Measurements from ENCODE around the gene EZH2.

EZH2 gene

GRCh38 chr7:148883266-148884048, 634 bp downstream of the EZH2 start:
- Histone ChIP-seq H3K27ac (ENCODE audit: low read depth, low read length) (peak overlapping the region; percentile 37), H3K9me3 (ENCODE audit: control insufficient read depth in 5 of 5, low read length in 5 of 5) (no peaks in the 10 kb centered on the region), H3K4me3 (ENCODE audit: low read depth in 1 of 5, low read length in 5 of 5) (peak overlapping the region; percentile 74 to 83 (median 76)), H3K9ac (ENCODE audit: low read length in 5 of 5) (peak overlapping the region; percentile 56 to 86 (median 84)), H3K27me3 (ENCODE audit: control insufficient read depth in 5 of 5, insufficient read depth in 4 of 5, low read length in 5 of 5) (peaks cover 0 to 3% (median 0%) of the 10 kb centered on the region in 5 donors), H3K36me3 (ENCODE audit: control insufficient read depth in 5 of 5, insufficient read depth in 5 of 5, low read length in 5 of 5) (no peaks in the 10 kb centered on the region), H3K4me1 (ENCODE audit: control insufficient read depth in 5 of 5, insufficient read depth in 5 of 5, low read length in 5 of 5) (peaks cover 2 to 13% (median 9%) of the 10 kb centered on the region in 5 donors)

DNA sequence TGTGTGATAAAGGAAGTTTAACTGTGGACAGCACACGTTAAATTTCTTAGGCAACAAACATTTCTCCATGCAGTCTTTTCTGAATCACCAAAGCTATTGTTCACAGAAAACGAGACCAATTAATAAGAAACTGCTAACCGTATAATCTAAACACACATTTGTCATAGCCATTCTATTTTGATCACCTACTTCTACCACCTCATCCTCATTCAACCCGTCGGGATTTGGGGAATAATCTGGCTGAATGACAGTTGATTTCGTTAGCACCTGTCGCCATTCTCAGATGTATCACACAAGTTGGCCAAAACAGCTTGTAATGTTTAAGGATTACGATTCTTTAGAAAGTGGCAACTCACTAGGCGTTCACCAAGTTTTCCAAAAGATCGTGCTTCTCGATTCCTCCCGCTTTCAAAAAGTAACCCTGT, 1.2 kb downstream of the EZH2 start:
- Histone ChIP-seq H3K4me1 (ENCODE audit: control insufficient read depth in 5 of 5, insufficient read depth in 5 of 5, low read length in 5 of 5) (peaks cover 2 to 13% (median 9%) of the 10 kb centered on the region in 5 donors), H3K36me3 (ENCODE audit: control insufficient read depth in 5 of 5, insufficient read depth in 5 of 5, low read length in 5 of 5) (no peaks in the 10 kb centered on the region), H3K27ac (ENCODE audit: low read depth, low read length) (peak overlapping the region; percentile 37), H3K4me3 (ENCODE audit: low read depth in 1 of 5, low read length in 5 of 5) (peak overlapping the region; percentile 74 to 83 (median 76)), H3K27me3 (ENCODE audit: control insufficient read depth in 5 of 5, insufficient read depth in 4 of 5, low read length in 5 of 5) (peaks cover 0 to 3% (median 0%) of the 10 kb centered on the region in 5 donors), H3K9me3 (ENCODE audit: control insufficient read depth in 5 of 5, low read length in 5 of 5) (no peaks in the 10 kb centered on the region), H3K9ac (ENCODE audit: low read length in 5 of 5) (peak overlapping the region; percentile 46 to 86 (median 84))

GRCh38 chr7:148882192-148882591, 1.9 kb downstream of the EZH2 start:
- H3K36me3 ChIP-seq (ENCODE audit: control insufficient read depth in 5 of 5, insufficient read depth in 5 of 5, low read length in 5 of 5) = no peaks in the 10 kb centered on the region
- no peak overlapping the region for H3K27ac ChIP-seq (ENCODE audit: low read depth, low read length)
- H3K9me3 ChIP-seq (ENCODE audit: control insufficient read depth in 5 of 5, low read length in 5 of 5) = no peaks in the 10 kb centered on the region
- no peak overlapping the region for H3K9ac ChIP-seq (ENCODE audit: low read length in 5 of 5)
- no peak overlapping the region for H3K4me3 ChIP-seq (ENCODE audit: low read depth in 1 of 5, low read length in 5 of 5)
- peaks cover 0 to 3% (median 0%) of the 10 kb centered on the region in 5 donors for H3K27me3 ChIP-seq (ENCODE audit: control insufficient read depth in 5 of 5, insufficient read depth in 4 of 5, low read length in 5 of 5)
- H3K4me1 ChIP-seq (ENCODE audit: control insufficient read depth in 5 of 5, insufficient read depth in 5 of 5, low read length in 5 of 5) = peaks cover 2 to 13% (median 9%) of the 10 kb centered on the region in 5 donors

DNA sequence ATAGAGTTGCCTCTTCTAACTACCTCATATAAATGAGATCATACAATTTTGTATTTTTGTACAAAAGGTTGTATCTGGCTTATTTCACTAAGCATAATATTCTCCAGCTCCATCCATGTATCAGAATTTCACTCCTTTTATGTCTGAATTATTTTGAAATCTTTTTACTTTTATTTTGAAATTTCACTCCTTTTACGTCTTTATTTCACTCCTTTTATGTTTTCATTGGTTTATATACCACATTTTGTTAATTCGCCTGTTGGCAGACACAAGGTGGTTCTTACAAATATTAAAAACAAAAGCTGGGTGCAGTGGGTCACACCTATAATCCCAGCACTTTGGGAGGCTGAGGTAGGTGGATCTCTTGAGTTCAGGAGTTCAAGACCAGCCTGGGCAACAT, 5.8 kb downstream of the EZH2 start:
- H3K9ac ChIP-seq (ENCODE audit: low read length in 5 of 5) = no peak overlapping the region
- H3K36me3 ChIP-seq (ENCODE audit: control insufficient read depth in 5 of 5, insufficient read depth in 5 of 5, low read length in 5 of 5) = no peaks in the 10 kb centered on the region
- no peak overlapping the region for H3K4me3 ChIP-seq (ENCODE audit: low read depth in 1 of 5, low read length in 5 of 5)
- no peaks in the 10 kb centered on the region for H3K9me3 ChIP-seq (ENCODE audit: control insufficient read depth in 5 of 5, low read length in 5 of 5)
- peaks cover 2 to 9% (median 5%) of the 10 kb centered on the region in 5 donors for H3K4me1 ChIP-seq (ENCODE audit: control insufficient read depth in 5 of 5, insufficient read depth in 5 of 5, low read length in 5 of 5)
- no peak overlapping the region for H3K27ac ChIP-seq (ENCODE audit: low read depth, low read length)
- H3K27me3 ChIP-seq (ENCODE audit: control insufficient read depth in 5 of 5, insufficient read depth in 4 of 5, low read length in 5 of 5) = peaks cover 0 to 3% (median 0%) of the 10 kb centered on the region in 5 donors

DNA sequence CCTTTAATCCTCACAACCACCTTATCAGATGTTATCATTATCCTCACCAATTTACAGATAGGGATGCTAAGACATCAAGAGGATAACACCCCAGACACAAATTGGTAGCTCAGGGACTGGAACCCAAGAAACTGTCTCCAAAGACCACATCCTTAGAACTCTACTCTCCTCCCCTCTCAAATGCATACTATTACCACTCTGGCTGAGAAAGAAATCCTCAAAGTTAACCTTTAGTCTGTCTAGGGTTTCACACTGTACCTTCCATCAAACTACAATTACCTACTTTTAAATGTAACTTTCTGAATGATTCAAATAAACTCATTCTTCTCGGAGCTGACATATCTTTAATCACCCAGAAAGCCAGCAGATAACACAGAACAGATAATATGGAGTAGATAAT, 6.6 kb downstream of the EZH2 start:
- Histone ChIP-seq H3K9ac (ENCODE audit: low read length in 5 of 5) (no peak overlapping the region), H3K4me1 (ENCODE audit: control insufficient read depth in 5 of 5, insufficient read depth in 5 of 5, low read length in 5 of 5) (peaks cover 0 to under 1% (median 0%) of the 10 kb centered on the region in 5 donors), H3K36me3 (ENCODE audit: control insufficient read depth in 5 of 5, insufficient read depth in 5 of 5, low read length in 5 of 5) (no peaks in the 10 kb centered on the region), H3K4me3 (ENCODE audit: low read depth in 1 of 5, low read length in 5 of 5) (no peak overlapping the region), H3K27ac (ENCODE audit: low read depth, low read length) (no peak overlapping the region), H3K27me3 (ENCODE audit: control insufficient read depth in 5 of 5, insufficient read depth in 4 of 5, low read length in 5 of 5) (no peaks in the 10 kb centered on the region), H3K9me3 (ENCODE audit: control insufficient read depth in 5 of 5, low read length in 5 of 5) (no peaks in the 10 kb centered on the region)

DNA sequence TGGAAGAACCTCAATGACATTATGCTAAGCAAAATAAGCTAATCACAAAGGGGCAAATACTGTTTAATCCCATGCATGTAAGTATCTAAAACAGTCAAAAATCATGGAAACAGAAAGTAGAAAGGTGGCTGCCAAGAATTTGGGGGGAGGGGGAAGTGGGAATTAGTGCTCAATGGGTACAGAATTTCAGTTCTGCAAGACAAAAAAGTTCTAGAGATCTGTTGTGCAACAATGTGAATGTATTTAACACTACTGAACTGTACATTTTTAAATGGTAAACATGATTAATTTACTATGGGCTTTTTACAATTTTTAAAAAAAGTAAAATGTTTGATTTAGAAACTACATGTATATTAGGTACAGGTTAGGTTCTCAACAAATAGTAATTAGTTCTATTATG, 11.9 kb downstream of the EZH2 start:
- Histone ChIP-seq H3K4me3 (ENCODE audit: low read depth in 1 of 5, low read length in 5 of 5) (no peak overlapping the region), H3K9ac (ENCODE audit: low read length in 5 of 5) (no peak overlapping the region), H3K27ac (ENCODE audit: low read depth, low read length) (no peak overlapping the region), H3K27me3 (ENCODE audit: control insufficient read depth in 5 of 5, insufficient read depth in 4 of 5, low read length in 5 of 5) (no peaks in the 10 kb centered on the region), H3K36me3 (ENCODE audit: control insufficient read depth in 5 of 5, insufficient read depth in 5 of 5, low read length in 5 of 5) (no peaks in the 10 kb centered on the region), H3K4me1 (ENCODE audit: control insufficient read depth in 5 of 5, insufficient read depth in 5 of 5, low read length in 5 of 5) (no peaks in the 10 kb centered on the region), H3K9me3 (ENCODE audit: control insufficient read depth in 5 of 5, low read length in 5 of 5) (peaks cover 0 to 6% (median 4%) of the 10 kb centered on the region in 5 donors)

- H3K9ac ChIP-seq (ENCODE audit: low read length in 5 of 5) = no peak overlapping the region
- no peak overlapping the region for H3K4me3 ChIP-seq (ENCODE audit: low read depth in 1 of 5, low read length in 5 of 5)
- H3K4me1 ChIP-seq (ENCODE audit: control insufficient read depth in 5 of 5, insufficient read depth in 5 of 5, low read length in 5 of 5) = no peaks in the 10 kb centered on the region
- H3K27ac ChIP-seq (ENCODE audit: low read depth, low read length) = no peak overlapping the region
- peaks cover 0 to 6% (median 4%) of the 10 kb centered on the region in 5 donors for H3K9me3 ChIP-seq (ENCODE audit: control insufficient read depth in 5 of 5, low read length in 5 of 5)
- H3K27me3 ChIP-seq (ENCODE audit: control insufficient read depth in 5 of 5, insufficient read depth in 4 of 5, low read length in 5 of 5) = no peaks in the 10 kb centered on the region
- no peaks in the 10 kb centered on the region for H3K36me3 ChIP-seq (ENCODE audit: control insufficient read depth in 5 of 5, insufficient read depth in 5 of 5, low read length in 5 of 5)
Measured at GRCh38 chr7:148871551-148871950, 12.5 kb downstream of the EZH2 start.

GRCh38 chr7:148871030-148871429, 13.1 kb downstream of the EZH2 start:
- Histone ChIP-seq H3K9me3 (ENCODE audit: control insufficient read depth in 5 of 5, low read length in 5 of 5) (peaks cover 0 to 6% (median 4%) of the 10 kb centered on the region in 5 donors), H3K36me3 (ENCODE audit: control insufficient read depth in 5 of 5, insufficient read depth in 5 of 5, low read length in 5 of 5) (no peaks in the 10 kb centered on the region)

GRCh38 chr7:148868378-148868674, 15.8 kb downstream of the EZH2 start:
- H3K27me3 ChIP-seq (ENCODE audit: control insufficient read depth in 5 of 5, insufficient read depth in 4 of 5, low read length in 5 of 5) = no peaks in the 10 kb centered on the region

More at GRCh38 chr7:148871030-148871429, 13.1 kb downstream of the EZH2 start:
- Histone ChIP-seq H3K4me1 (ENCODE audit: control insufficient read depth in 5 of 5, insufficient read depth in 5 of 5, low read length in 5 of 5) (no peaks in the 10 kb centered on the region), H3K4me3 (ENCODE audit: low read depth in 1 of 5, low read length in 5 of 5) (no peak overlapping the region), H3K27ac (ENCODE audit: low read depth, low read length) (no peak overlapping the region), H3K27me3 (ENCODE audit: control insufficient read depth in 5 of 5, insufficient read depth in 4 of 5, low read length in 5 of 5) (no peaks in the 10 kb centered on the region), H3K9ac (ENCODE audit: low read length in 5 of 5) (no peak overlapping the region)

DNA sequence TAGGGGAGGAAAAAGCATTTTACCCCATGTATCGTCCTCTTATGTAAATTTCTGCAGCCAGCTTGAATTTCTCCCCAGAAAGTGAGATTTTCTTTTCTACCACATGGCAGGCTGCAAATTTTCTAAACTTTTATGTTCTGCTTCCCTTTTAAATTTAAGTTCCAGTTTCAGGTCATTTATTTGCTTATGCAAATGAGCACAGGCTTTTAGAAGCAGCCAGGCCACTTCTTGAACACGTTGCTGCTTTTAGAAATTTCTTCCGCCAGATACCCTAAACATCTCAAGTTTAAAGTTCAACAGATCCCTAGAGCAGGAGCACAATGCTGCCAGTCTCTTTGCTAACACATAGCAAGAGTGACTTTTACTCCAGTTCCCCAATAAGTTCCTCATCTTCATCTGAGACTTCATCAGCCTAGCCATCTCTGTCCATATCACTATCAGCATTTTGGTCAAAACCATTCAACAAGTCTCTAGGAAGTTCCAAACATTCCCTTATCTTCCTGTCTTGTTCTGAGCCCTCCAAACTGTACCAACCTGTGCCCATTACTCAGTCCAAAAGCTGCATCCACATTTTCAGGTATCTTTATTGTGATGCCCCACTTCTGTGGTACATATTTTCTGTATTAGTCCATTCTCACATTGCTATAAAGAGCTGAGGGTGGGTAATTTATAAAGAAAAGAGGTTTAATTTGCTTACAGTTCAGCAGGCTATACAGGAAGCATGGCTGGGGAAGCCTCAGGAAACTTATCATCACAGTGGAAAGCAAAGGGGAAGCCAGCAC, 16.3 kb downstream of the EZH2 start:
- H3K27ac ChIP-seq (ENCODE audit: low read depth, low read length) = no peak overlapping the region
- H3K36me3 ChIP-seq (ENCODE audit: control insufficient read depth in 5 of 5, insufficient read depth in 5 of 5, low read length in 5 of 5) = no peaks in the 10 kb centered on the region
- no peaks in the 10 kb centered on the region for H3K4me1 ChIP-seq (ENCODE audit: control insufficient read depth in 5 of 5, insufficient read depth in 5 of 5, low read length in 5 of 5)
- peaks cover 0 to 6% (median 4%) of the 10 kb centered on the region in 5 donors for H3K9me3 ChIP-seq (ENCODE audit: control insufficient read depth in 5 of 5, low read length in 5 of 5)
- H3K27me3 ChIP-seq (ENCODE audit: control insufficient read depth in 5 of 5, insufficient read depth in 4 of 5, low read length in 5 of 5) = no peaks in the 10 kb centered on the region
- no peak overlapping the region for H3K4me3 ChIP-seq (ENCODE audit: low read depth in 1 of 5, low read length in 5 of 5)
- no peak overlapping the region for H3K9ac ChIP-seq (ENCODE audit: low read length in 5 of 5)

More at GRCh38 chr7:148868378-148868674, 15.8 kb downstream of the EZH2 start:
- no peak overlapping the region for H3K9ac ChIP-seq (ENCODE audit: low read length in 5 of 5)
- H3K36me3 ChIP-seq (ENCODE audit: control insufficient read depth in 5 of 5, insufficient read depth in 5 of 5, low read length in 5 of 5) = no peaks in the 10 kb centered on the region
- no peaks in the 10 kb centered on the region for H3K4me1 ChIP-seq (ENCODE audit: control insufficient read depth in 5 of 5, insufficient read depth in 5 of 5, low read length in 5 of 5)
- peaks cover 0 to 6% (median 4%) of the 10 kb centered on the region in 5 donors for H3K9me3 ChIP-seq (ENCODE audit: control insufficient read depth in 5 of 5, low read length in 5 of 5)
- no peak overlapping the region for H3K27ac ChIP-seq (ENCODE audit: low read depth, low read length)
- H3K4me3 ChIP-seq (ENCODE audit: low read depth in 1 of 5, low read length in 5 of 5) = no peak overlapping the region

Measured in subcutaneous abdominal adipose tissue (tissue), 5 donors.